Sigmoid colon (tissue), 4 donors: ENCODE data around the gene PIK3R4.

Experiments used
- CTCF ChIP-seq, 4 experiments: fragments of 450-650 bp in 3 of 4; fragments of 200-600 bp in 1 of 4; IDR thresholded peaks; one replicate each; pipeline ENCODE4 v1.5.1; 2016 to 2019; ENCODE audit warnings: antibody characterized with exemption in 4 of 4, mild to moderate bottlenecking in 3 of 4, moderate library complexity in 2 of 4
- POLR2A ChIP-seq, 2 donors: fragments of 450-650 bp; IDR thresholded peaks; one replicate each; pipeline ENCODE4 v1.6.1; 2016; ENCODE audit warnings: antibody characterized with exemption in 2 of 2, mild to moderate bottlenecking in 2 of 2, moderate library complexity in 2 of 2
- POLR2AphosphoS5 ChIP-seq, 4 donors: sonication (generic); formaldehyde crosslinking; IDR thresholded peaks; one replicate each; pipeline ENCODE4 v1.6.1; 2017; ENCODE audit warnings: antibody characterized with exemption in 4 of 4

GRCh38 chr3:130758624-130759369 lies 12.2 kb upstream of the PIK3R4 start:
- TF ChIP-seq CTCF (IDR thresholded peaks at IDR 0.05) (no peak), POLR2A (IDR thresholded peaks at IDR 0.05) (no peak), POLR2AphosphoS5 (IDR thresholded peaks at IDR 0.05) (no peak)
